ENCODE measurements around the gene RCE1.
"Not testable (repeated sequence)": the region's sequence is repeated elsewhere in the genome, so short reads cannot be mapped to it uniquely, and the experiment has no call there.

Gene RCE1

DNA sequence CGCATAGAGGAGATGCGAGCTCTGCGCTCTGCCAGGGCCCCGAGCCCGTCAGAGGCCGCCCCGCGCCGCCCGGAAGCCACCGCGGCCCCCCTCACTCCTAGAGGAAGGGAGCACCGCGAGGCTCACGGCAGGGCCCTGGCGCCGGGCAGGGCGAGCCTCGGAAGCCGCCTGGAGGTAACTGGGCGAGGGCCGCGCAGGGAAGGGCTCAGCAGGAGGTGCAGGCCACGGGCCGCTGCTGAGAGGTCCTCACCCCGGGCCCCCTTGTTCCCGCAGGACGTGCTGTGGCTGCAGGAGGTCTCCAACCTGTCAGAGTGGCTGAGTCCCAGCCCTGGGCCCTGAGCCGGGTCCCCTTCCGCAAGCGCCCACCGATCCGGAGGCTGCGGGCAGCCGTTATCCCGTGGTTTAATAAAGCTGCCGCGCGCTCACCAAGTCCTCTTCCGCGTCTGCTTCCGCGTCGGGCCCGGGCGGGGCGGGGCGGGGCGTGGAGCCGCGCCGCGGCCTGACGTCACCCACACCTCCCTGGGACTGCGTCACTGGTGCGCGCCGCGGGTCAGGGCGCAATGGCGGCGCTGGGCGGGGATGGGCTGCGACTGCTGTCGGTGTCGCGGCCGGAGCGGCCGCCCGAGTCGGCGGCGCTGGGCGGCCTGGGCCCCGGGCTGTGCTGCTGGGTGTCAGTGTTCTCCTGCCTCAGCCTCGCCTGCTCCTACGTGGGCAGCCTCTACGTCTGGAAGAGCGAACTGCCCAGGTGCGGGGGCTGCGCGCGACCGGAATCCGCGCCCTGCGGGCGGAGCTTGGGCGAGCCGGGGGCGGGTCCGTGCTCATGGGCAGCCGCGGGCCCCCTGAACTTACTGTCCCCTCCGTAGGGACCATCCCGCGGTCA, at the start of gene RCE1:
Gene RCE1, plus strand, starts transcription at position 546 of the 880 bp plus-strand sequence. Its CDS starts 15 bp downstream, at position 561.
- DNase-seq, result peak; percentile 93

- not testable (repeated sequence) for DNase-seq
Measured at GRCh38 chr11:66799815-66800214, 43.4 kb upstream of the RCE1 start.

DNA sequence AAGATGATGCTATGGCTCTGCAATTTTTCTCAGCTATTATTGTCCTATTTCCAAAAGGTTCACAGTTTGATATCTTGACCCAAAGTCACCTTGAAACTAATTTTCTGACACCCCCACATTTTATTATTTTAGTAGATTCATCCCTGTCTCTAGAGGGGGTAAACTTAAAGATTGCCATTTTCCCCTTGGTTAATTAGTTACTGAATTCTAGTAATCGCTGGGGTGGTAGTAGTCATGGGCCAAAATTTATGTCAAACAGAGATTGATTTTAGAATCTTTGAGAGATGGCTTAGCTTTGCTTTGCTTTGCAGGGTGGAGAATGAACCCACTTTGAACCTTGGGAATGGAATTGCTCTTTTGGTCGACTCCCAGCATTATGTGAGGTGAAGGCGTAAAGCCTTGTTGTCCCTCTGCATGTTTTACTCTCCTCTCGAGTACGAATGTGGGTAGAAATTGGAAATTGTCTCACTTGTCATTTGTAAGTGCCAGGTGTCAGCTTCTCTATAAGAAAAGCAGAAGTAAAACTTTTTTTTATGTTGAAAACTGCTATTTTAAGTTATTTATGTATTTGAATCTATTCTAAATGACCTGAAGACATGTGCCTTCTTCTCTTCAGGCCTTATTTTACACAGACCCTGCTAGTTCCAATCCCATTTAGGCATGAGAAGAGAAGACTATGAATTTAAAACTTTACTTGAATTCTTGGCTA, 42.4 kb upstream of the RCE1 start:
- no peak for DNase-seq

DNA sequence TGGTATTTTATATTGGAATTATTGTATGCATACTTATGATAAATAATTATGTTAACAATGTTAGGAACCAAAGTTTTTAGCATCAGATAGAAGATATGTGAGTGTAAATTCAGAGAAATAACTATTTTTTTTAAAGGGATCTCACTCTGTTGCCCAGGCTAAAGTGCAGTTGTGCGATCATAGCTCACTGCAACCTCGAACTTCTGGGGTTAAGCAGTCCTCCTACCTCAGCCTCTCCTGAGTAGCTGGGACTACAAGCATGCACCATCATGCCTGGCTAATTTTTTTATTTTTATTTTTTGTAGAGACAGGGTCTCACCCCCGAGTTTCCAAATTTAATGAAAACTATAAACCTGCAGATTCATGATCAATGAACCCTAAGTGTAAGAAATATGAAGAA, 33.6 kb upstream of the RCE1 start:
- no peak for DNase-seq

DNA sequence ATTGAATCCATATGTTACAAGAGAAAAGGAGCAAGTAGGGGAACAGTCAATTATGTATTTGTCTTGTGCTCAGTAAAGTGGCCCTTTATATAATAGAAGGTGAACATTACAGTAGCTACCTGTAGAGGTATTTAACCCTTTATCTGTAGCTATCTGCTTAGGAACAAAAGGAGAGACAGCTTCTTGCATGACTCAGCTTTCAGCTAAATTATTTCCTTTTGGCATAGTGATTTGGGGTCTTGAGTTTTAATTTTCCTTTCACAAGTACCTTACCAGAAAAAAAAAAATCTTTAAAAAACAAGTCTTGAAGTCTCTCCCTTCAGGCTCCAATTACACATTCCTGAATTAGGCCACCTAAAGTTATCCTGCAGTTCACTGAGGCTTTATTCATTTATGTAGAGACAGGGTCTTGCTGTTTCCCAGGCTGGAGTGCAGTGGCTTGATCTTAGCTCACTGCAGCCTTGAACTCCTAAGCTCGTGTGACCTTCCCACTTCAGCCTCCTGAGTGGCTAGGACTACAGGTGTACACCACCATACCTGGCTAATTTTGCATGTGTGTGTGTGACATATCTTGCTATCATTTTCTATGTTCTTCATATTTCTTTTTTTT, 32.6 kb upstream of the RCE1 start:
- DNase-seq, result no peak

- no peak for DNase-seq
Measured at GRCh38 chr11:66814678-66815077, 28.6 kb upstream of the RCE1 start.

DNA sequence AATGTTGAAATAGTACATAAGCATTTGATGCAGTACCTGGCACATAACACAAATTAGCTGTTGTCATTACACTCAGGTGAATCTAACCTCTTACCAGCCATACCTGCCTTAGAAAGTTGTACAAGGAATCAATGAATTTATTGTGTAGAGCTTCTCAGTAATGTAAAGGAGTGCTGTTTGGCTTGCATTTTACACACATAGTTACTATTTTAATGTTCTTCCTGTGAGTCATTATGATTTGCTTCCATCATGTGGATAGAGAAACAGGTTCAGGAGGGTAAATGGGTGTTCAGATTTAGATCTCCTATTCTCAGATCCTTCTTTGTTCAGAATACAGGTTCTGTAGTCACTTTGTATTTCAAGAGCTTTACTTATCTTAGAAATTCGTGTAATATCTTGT, 27.6 kb upstream of the RCE1 start:
- no peak for DNase-seq

DNA sequence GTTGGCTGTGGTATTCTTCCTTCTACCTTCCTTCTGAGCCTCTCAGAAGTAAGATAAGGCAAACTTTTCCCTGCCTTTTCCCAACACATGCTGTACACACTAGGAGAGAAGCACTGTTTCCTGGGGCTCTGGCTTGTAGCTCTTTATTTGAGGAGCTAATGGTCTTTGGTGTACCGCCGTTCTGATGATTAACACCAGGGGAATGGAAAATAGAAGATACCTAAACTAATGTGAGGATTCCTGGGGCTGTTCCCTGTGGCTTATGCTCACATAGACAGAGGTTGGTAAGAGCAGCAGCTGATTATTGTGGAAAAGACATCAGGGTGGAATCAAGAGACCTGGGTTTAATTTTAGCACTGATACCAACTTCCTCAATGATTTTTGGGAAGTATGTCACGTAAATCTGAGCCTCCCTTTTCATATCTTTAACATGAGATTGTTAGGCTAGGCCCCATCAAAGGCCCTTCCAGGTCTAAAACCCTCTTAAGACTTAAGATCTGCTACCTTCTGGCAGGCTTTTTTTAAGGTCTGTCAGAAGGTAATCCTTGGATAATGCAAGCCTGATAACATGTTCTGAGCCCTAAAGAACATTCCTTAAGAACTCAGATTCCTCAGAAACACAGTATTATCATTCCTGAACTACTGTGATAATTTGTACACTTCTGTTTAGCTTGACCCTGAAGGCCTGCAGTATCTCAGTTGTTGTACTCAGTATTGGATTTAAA, 24.8 kb upstream of the RCE1 start:
- no peak for DNase-seq

GRCh38 chr11:66820381-66820780, 22.9 kb upstream of the RCE1 start:
- DNase-seq, result no peak

DNA sequence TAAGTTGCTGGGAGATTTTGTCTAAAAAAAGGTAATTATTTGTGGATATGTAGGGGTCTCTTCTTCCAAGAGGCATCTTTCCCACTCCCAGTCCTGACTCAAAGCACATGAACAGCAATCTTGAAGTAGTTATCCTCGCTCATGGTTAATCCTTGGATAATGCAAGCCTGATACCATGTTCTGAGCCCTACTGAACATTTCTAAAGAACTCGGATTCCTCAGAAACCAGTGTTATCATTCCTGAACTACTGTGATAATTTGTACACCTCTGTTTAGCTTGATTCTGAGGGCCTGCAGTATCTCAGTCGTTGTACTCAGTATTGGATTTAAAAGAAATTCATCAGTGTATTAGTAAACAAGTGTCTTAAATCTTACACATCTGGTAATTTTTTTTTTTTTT, 22.3 kb upstream of the RCE1 start:
- DNase-seq, result no peak

GRCh38 chr11:66823700-66824099, 19.5 kb upstream of the RCE1 start:
- DNase-seq, result no peak

GRCh38 chr11:66824573-66824972, 18.7 kb upstream of the RCE1 start:
- not testable (repeated sequence) for DNase-seq

GRCh38 chr11:66834539-66834845, 8.7 kb upstream of the RCE1 start:
- DNase-seq, result no peak

- no peak for DNase-seq
Measured at GRCh38 chr11:66834943-66835342, 8.3 kb upstream of the RCE1 start.

DNA sequence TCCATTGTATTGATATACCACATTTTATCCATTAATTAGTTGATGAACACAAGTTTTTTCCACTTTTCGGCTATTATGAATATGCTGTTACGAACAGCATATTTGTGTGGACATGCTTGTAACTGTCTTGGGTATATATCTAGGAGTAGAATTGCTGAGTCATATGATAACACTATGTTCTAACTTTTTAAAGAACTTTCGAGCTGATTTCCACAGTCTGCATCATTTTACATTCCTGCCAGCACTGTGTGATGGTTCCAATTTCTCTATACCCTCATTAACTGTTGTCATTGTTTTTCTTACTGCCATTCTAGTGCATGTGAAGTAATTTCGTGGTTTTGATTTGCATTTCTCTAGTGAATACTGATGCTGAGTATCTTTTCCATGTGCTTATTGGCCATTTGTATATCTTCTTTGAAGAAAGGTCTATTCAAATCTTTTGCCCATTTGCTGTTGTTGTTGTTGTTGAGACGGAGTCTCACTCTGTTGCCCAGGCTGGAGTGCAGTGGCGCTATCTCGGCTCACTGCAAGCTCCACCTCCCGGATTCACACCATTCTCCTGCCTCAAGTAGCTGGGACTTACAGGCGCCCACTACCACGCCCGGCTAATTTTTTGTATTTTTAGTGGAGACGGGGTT, 7.4 kb upstream of the RCE1 start:
- DNase-seq, result no peak

- no peak for DNase-seq
Measured at GRCh38 chr11:66840317-66841091, 2.7 kb upstream of the RCE1 start.

DNA sequence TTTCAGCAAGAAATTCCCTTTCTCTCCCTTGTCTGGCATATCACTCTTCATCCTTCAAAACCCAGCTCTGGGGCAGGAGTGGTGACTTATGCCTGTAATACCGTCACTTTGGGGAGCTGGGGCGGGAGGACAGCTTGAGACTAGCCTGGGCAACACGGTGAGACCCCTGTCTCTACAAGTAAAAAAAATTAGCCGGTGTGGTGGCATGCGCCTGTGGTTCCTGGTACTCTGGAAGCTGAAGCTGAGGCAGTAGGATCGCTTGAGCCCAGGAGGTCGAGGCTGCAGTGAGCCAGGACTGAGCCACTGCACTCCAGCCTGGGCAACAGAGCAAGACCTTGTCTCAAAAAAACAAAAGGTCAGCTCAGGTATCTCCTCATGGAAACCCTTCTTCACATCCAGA, 1.4 kb upstream of the RCE1 start:
- no peak for DNase-seq

DNA sequence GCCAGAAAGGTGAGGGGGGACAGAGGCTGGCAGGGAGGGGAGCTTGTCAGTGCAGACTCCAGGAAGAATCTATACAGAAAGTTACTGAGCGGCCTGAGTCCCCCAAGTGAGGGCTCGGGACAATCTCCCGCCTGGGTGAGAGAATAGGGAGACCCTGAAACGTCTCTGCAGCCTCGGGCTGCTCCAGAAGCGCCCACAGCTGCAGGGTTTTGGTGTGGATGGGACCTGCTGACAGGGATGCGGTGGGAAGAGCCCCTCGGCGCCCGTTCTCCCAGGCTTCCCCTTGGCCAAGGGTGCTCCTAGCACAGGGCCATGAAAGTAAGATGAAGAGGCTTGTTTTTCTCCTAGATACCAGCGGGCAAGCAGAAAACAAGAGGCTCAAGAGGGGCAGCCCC, 743 bp upstream of the RCE1 start:
- no peak for DNase-seq

- no peak for DNase-seq
Measured at GRCh38 chr11:66843776-66844495, 695 bp downstream of the RCE1 start.

DNA sequence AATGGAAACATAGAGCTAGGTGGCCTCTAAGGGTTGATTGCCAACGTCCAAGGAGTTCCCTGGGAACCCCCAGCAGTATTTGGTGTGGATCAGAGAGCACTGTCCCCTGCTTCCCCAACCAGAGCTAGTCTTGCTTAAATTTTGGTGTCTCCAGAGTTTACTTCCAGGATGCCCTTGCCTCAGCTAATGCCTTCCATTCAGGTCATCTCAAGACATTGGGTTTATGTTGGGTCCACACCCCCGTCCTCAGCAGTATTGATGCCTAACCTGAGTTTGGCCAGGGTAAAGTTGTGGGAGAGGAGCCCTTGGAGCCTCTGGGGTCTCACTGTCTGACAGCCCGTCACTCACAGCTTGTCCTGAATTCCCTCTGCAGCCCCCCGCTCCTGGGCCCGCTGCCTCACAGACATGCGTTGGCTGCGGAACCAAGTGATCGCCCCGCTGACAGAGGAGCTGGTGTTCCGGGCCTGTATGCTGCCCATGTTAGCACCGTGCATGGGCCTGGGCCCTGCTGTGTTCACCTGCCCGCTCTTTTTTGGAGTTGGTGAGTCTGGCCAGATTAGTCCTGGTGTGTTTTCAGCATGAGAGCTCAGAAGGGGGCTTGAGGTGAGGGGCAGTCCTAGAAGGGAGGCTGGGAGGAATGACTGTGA, 1.4 kb downstream of the RCE1 start:
- DNase-seq, result no peak
